IPS-18c (cell line): Measurements from ENCODE around the gene POFUT1.

Experiments
- H3K4me3 ChIP-seq: 2 replicates; pipeline ENCODE4 v1.7.0; 2013; ENCODE audit warnings: low read depth, mild to moderate bottlenecking, low read length, moderate library complexity; ENCODE audit not compliant: insufficient read depth
- H3K9me3 ChIP-seq: one replicate; pipeline ENCODE4 v1.6.1; 2013; ENCODE audit warnings: mild to moderate bottlenecking, low read length, moderate library complexity; ENCODE audit not compliant: control insufficient read depth, insufficient read depth

The POFUT1 gene

GRCh38 chr20:32282461-32282860 lies 74.8 kb downstream of the POFUT1 start:
- Histone ChIP-seq H3K9me3 (peaks cover 4% of the 10 kb centered on the region), H3K4me3 (no peak overlapping the region)

- Histone ChIP-seq H3K9me3 (no peaks in the 10 kb centered on the region), H3K4me3 (no peak overlapping the region)
Measured at GRCh38 chr20:32285082-32285620, 77.5 kb downstream of the POFUT1 start.

GRCh38 chr20:32285621-32286371 lies 78.1 kb downstream of the POFUT1 start:
- no peaks in the 10 kb centered on the region for H3K9me3 ChIP-seq
- no peak overlapping the region for H3K4me3 ChIP-seq

GRCh38 chr20:32287231-32287638 lies 79.6 kb downstream of the POFUT1 start:
- no peak overlapping the region for H3K4me3 ChIP-seq
- H3K9me3 ChIP-seq = no peaks in the 10 kb centered on the region
